IMR-90 (cell line): ENCODE results near the gene FADS1. TPM values are rescaled to one million over a fixed set of nuclear protein-coding genes. Genes with fewer than 3 reads are reported as not detected.

Experiments
- ATAC-seq: fragments of 200-7000 bp; cut with Tn5 transposase; 2 replicates; pipeline ENCODE4 v1.9.1; 2020; ENCODE audit warnings: low read depth, mild to moderate bottlenecking, moderate library complexity
- BruUV-seq: library from RNA; stranded (reverse); fragments of 400-500 nt; replicated peaks from 2 replicates; lab custom pipeline; 2021; lab: Mats Ljungman, UMichigan
- CTCF ChIA-PET: fragments of 300-600 bp; formaldehyde crosslinking; extraction: SDS; loops from one replicate; lab custom pipeline; 2021; ENCODE audit warnings: antibody characterized with exemption; lab: Yijun Ruan, JAX
- POLR2A ChIA-PET: fragments of 300-600 bp; sonication (Branson Sonifier 250); formaldehyde crosslinking; loops from one replicate; lab custom pipeline; 2022; ENCODE audit warnings: antibody characterized with exemption; ENCODE audit not compliant: unreplicated experiment; lab: Charles Lee
- DNase-seq: peaks from one replicate; pipeline ENCODE4 v3.0.0; 2013
- H2AFZ ChIP-seq: replicated peaks from 2 replicates; pipeline ENCODE3; 2013; ENCODE audit warnings: low read length, mild to moderate bottlenecking; ENCODE audit not compliant: poor library complexity
- H2AK5ac ChIP-seq: 2 replicates; pipeline ENCODE4 v1.6.1; 2013; ENCODE audit warnings: low read depth, low read length, inconsistent platforms
- H2AK9ac ChIP-seq: replicated peaks from 2 replicates; pipeline ENCODE3; 2013; ENCODE audit warnings: mild to moderate bottlenecking, low read depth, low read length, moderate library complexity; ENCODE audit not compliant: poor library complexity
- H2BK120ac ChIP-seq: 2 replicates; pipeline ENCODE4 v1.6.1; 2013; ENCODE audit warnings: low read depth, low read length, inconsistent platforms
- H2BK15ac ChIP-seq: 3 replicates; pipeline ENCODE4 v1.6.1; 2013; ENCODE audit warnings: low read depth, low read length, inconsistent platforms
- H2BK20ac ChIP-seq: 2 replicates; pipeline ENCODE4 v1.6.1; 2013; ENCODE audit warnings: low read depth, mild to moderate bottlenecking, inconsistent platforms, low read length, moderate library complexity
- H2BK5ac ChIP-seq: 2 replicates; pipeline ENCODE4 v1.6.1; 2013; ENCODE audit warnings: mild to moderate bottlenecking, low read depth, low read length, inconsistent platforms; ENCODE audit not compliant: poor library complexity, severe bottlenecking
- H3K14ac ChIP-seq: replicated peaks from 2 replicates; pipeline ENCODE4 v1.6.1; 2013; ENCODE audit warnings: low read depth, low read length, inconsistent platforms
- H3K18ac ChIP-seq: 2 replicates; pipeline ENCODE4 v1.6.1; 2013; ENCODE audit warnings: low read depth, low read length, control low read depth
- H3K23ac ChIP-seq: 2 replicates; pipeline ENCODE4 v1.6.1; 2013; ENCODE audit warnings: low read depth, low read length, inconsistent platforms
- H3K27ac ChIP-seq: 2 replicates; pipeline ENCODE4 v1.5.1; 2013; ENCODE audit warnings: mild to moderate bottlenecking, control low read depth, low read length; ENCODE audit not compliant: insufficient read depth
- H3K27me3 ChIP-seq: 2 replicates; pipeline ENCODE4 v1.6.1; 2013; ENCODE audit warnings: low read length; ENCODE audit not compliant: control insufficient read depth, insufficient read depth
- H3K36me3 ChIP-seq: 2 replicates; pipeline ENCODE4 v1.6.1; 2013; ENCODE audit warnings: low read length, mixed read lengths; ENCODE audit not compliant: control insufficient read depth, insufficient read depth
- H3K4ac ChIP-seq: 2 replicates; pipeline ENCODE4 v1.6.1; 2013; ENCODE audit warnings: low read depth, low read length, inconsistent platforms
- H3K4me1 ChIP-seq: 2 replicates; pipeline ENCODE4 v1.6.1; 2013; ENCODE audit warnings: low read length, mixed read lengths; ENCODE audit not compliant: control insufficient read depth, insufficient read depth
- H3K4me2 ChIP-seq: 2 replicates; pipeline ENCODE4 v1.6.1; 2013; ENCODE audit warnings: low read depth, mild to moderate bottlenecking, control low read depth, low read length, moderate library complexity
- H3K4me3 ChIP-seq: 2 replicates; pipeline ENCODE4 v1.5.1; 2013; ENCODE audit warnings: low read depth, mild to moderate bottlenecking, control low read depth, low read length, moderate library complexity; ENCODE audit not compliant: insufficient read depth
- H3K56ac ChIP-seq: 2 replicates; pipeline ENCODE4 v1.6.1; 2013; ENCODE audit warnings: low read length, inconsistent platforms; ENCODE audit not compliant: insufficient read depth; ENCODE audit errors: extremely low read depth
- H3K79me1 ChIP-seq, 2 experiments: 2 replicates each; pipeline ENCODE4 v1.6.1; 2013; ENCODE audit warnings: low read length in 2 of 2, inconsistent platforms in 1 of 2, low read depth in 1 of 2
- H3K9ac ChIP-seq: 2 replicates; pipeline ENCODE4 v1.6.1; 2013; ENCODE audit warnings: low read depth, low read length, control low read depth
- H3K9me1 ChIP-seq: 2 replicates; pipeline ENCODE4 v1.6.1; 2013; ENCODE audit warnings: low read length, inconsistent platforms; ENCODE audit not compliant: insufficient read depth
- H3K9me3 ChIP-seq: 2 replicates; pipeline ENCODE4 v1.6.1; 2013; ENCODE audit warnings: low read length; ENCODE audit not compliant: control insufficient read depth, insufficient read depth
- H4K20me1 ChIP-seq: 2 replicates; pipeline ENCODE4 v1.6.1; 2013; ENCODE audit warnings: low read length, inconsistent platforms; ENCODE audit not compliant: insufficient read depth
- H4K5ac ChIP-seq: 2 replicates; pipeline ENCODE4 v1.6.1; 2013; ENCODE audit warnings: mild to moderate bottlenecking, low read depth, low read length, control low read depth
- H4K8ac ChIP-seq, 2 experiments: 2 replicates each; pipeline ENCODE4 v1.6.1; 2013; ENCODE audit warnings: low read depth in 2 of 2, low read length in 2 of 2, control low read depth in 1 of 2, inconsistent platforms in 1 of 2
- H4K91ac ChIP-seq: 2 replicates; pipeline ENCODE4 v1.6.1; 2013; ENCODE audit warnings: low read depth, low read length, inconsistent platforms; ENCODE audit not compliant: insufficient read depth
- BHLHE40 ChIP-seq: fragments of 150-350 bp; IDR thresholded peaks from 2 replicates; pipeline ENCODE4 v1.6.1; 2016; ENCODE audit warnings: mild to moderate bottlenecking, low read depth, low read length
- CHD1 ChIP-seq: IDR thresholded peaks from 2 replicates; pipeline ENCODE4 v1.6.1; 2012; ENCODE audit warnings: low read depth, low read length, improper control_type of control experiment
- FOS ChIP-seq: fragments of 150-350 bp; IDR thresholded peaks from 2 replicates; pipeline ENCODE4 v1.6.1; 2016; ENCODE audit warnings: low read depth, low read length
- MAFK ChIP-seq: IDR thresholded peaks from 2 replicates; pipeline ENCODE4 v1.6.1; 2012; ENCODE audit warnings: low read depth, low read length, improper control_type of control experiment
- MAZ ChIP-seq: IDR thresholded peaks from 2 replicates; pipeline ENCODE4 v1.6.1; 2012; ENCODE audit warnings: low read depth, mild to moderate bottlenecking, low read length, improper control_type of control experiment, moderate library complexity, borderline replicate concordance
- MXI1 ChIP-seq: IDR thresholded peaks from 2 replicates; pipeline ENCODE4 v1.6.1; 2012; ENCODE audit warnings: low read depth, mild to moderate bottlenecking, low read length, moderate library complexity, borderline replicate concordance
- NFE2L2 ChIP-seq: fragments of 150-350 bp; IDR thresholded peaks from 2 replicates; pipeline ENCODE4 v1.6.1; 2016; ENCODE audit warnings: low read depth, mild to moderate bottlenecking, low read length
- POLR2A ChIP-seq: IDR thresholded peaks from 2 replicates; pipeline ENCODE4 v1.6.1; 2012; ENCODE audit warnings: mild to moderate bottlenecking, low read depth, low read length
- RFX5 ChIP-seq: IDR thresholded peaks from 2 replicates; pipeline ENCODE4 v1.8.0; 2012; ENCODE audit warnings: low read depth, mild to moderate bottlenecking, low read length, moderate library complexity
- SMC3 ChIP-seq: fragments of 150-350 bp; IDR thresholded peaks from 2 replicates; pipeline ENCODE4 v1.6.1; 2016; ENCODE audit warnings: low read depth, mild to moderate bottlenecking, antibody characterized with exemption, low read length, moderate library complexity
- WGBS, 2 experiments: methylation state at CpG; one replicate each; pipeline versions ENCODE4 v1.1.5 to v1.1.7; 2013; ENCODE audit warnings: missing lambda C conversion rate in 2 of 2; ENCODE audit not compliant: insufficient read length in 1 of 2; ENCODE audit errors: extremely low coverage in 2 of 2; 5-methylcytosine and 5-hydroxymethylcytosine counted together
- dilution Hi-C: fragments of 300-500 bp; cut with HindIII; formaldehyde crosslinking; loops from one replicate; pipeline ENCODE4 v1.14.3; 2018; ENCODE audit warnings: low sequenced_read_pairs; ENCODE audit not compliant: unreplicated experiment
- in situ Hi-C: fragments of 300-500 bp; cut with MboI; formaldehyde crosslinking; loops from 3 replicates; pipeline ENCODE4 v1.14.3; 2019; ENCODE audit warnings: low sequenced_read_pairs, inconsistent platforms, mixed read lengths
- intact Hi-C: fragments of 100-400 bp; cut with micrococcal nuclease; formaldehyde crosslinking; loops from 2 replicates; pipeline ENCODE4 v1.10.0; 2022
- polyA plus RNA-seq, 3 experiments: library from polyadenylated mRNA; depleted of rRNA; stranded (reverse); fragments of >200 nt; gene quantifications; 2 replicates each; pipeline ENCODE4 v1.2.3, GENCODE V29; 2012; ENCODE audit warnings: low replicate concordance in 1 of 3
- total RNA-seq: library from RNA; depleted of rRNA; stranded (reverse); fragments of >200 nt; gene quantifications from 2 replicates; pipeline ENCODE4 v1.2.3, GENCODE V29; 2012
- TF ChIP-seq, protein P1 (sequence below): fragments of 150-350 bp; IDR thresholded peaks from 2 replicates; pipeline ENCODE4 v1.6.1; 2016; ENCODE audit warnings: low read depth, mild to moderate bottlenecking, low read length, moderate library complexity, borderline replicate concordance
- TF ChIP-seq, protein P2 (sequence below): fragments of 150-350 bp; IDR thresholded peaks from 2 replicates; pipeline ENCODE4 v1.6.1; 2017; ENCODE audit warnings: mild to moderate bottlenecking, antibody characterized with exemption, low read length, low read depth
- TF ChIP-seq, protein P3 (sequence below): conservative IDR thresholded peaks from 2 replicates; pipeline ENCODE4 v1.5.1; 2012; ENCODE audit warnings: mild to moderate bottlenecking, low read depth, low read length, improper control_type of control experiment

FADS1 gene
- total and polyA plus RNA-seq, 2 of the 4 experiments (the other 2 are of a cell fraction): 16.3 to 18.4 TPM

DNA sequence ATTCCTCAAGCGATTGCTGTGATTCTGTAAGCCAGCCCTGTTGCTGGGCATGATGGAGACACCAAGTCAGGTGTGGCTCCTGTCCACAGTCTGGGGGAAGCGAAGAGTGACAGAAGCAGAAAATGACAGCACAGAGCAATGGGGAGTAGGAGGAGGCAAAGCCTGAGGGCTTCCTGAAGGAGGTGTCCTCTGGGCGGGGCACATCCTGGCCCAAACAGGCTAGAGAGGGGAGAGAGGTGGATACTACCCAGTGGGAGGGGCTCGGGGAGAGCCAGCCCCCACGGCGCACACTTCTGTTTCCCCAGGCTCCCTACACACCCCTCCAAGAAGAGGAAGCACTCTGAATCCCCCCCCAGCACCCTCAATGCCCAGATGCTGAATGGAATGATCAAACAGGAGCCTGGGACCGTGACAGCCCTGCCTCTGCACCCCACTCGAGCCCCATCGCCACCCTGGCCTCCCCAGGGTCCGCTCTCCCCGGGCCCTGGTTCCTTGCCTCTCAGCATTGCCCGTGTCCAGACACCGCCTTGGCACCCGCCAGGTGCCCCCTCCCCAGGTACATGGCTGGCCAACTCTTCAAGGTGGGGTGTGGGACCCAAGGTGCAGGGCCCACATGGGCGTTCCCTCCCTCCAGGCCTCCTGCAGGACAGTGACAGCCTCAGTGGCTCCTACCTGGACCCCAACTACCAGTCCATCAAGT, 45.5 kb downstream of the FADS1 start:
- Histone ChIP-seq H3K23ac (no peak overlapping the region), H2BK15ac (no peak overlapping the region), H3K14ac (no peak overlapping the region), H3K79me1 (no peaks in the 10 kb centered on the region; a peak in 1 of 4 replicates), H4K5ac (no peak overlapping the region), H2BK120ac (no peak overlapping the region), H3K27ac (no peak overlapping the region), H3K4me3 (no peak overlapping the region), H3K9me1 (no peaks in the 10 kb centered on the region), H3K9me3 (no peaks in the 10 kb centered on the region), H3K36me3 (no peaks in the 10 kb centered on the region), H3K4ac (no peak overlapping the region), H2BK5ac (no peak overlapping the region), H3K27me3 (no peaks in the 10 kb centered on the region), H3K56ac (no peak overlapping the region), H2AK5ac (peak overlapping the region; percentile 78; the same call in 1 of the 2 replicates), H4K8ac (no peak overlapping the region), H4K91ac (no peak overlapping the region), H3K9ac (no peak overlapping the region), H4K20me1 (no peaks in the 10 kb centered on the region), H3K4me2 (no peak overlapping the region), H3K4me1 (peaks cover 10% of the 10 kb centered on the region), H2AK9ac (no peak overlapping the region), H3K18ac (no peak overlapping the region), H2BK20ac (no peak overlapping the region), H2AFZ (peak overlapping the region; percentile 14)
- TF ChIP-seq, protein P1, sequence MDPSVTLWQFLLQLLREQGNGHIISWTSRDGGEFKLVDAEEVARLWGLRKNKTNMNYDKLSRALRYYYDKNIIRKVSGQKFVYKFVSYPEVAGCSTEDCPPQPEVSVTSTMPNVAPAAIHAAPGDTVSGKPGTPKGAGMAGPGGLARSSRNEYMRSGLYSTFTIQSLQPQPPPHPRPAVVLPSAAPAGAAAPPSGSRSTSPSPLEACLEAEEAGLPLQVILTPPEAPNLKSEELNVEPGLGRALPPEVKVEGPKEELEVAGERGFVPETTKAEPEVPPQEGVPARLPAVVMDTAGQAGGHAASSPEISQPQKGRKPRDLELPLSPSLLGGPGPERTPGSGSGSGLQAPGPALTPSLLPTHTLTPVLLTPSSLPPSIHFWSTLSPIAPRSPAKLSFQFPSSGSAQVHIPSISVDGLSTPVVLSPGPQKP: no peak
- TF ChIP-seq, protein P2, sequence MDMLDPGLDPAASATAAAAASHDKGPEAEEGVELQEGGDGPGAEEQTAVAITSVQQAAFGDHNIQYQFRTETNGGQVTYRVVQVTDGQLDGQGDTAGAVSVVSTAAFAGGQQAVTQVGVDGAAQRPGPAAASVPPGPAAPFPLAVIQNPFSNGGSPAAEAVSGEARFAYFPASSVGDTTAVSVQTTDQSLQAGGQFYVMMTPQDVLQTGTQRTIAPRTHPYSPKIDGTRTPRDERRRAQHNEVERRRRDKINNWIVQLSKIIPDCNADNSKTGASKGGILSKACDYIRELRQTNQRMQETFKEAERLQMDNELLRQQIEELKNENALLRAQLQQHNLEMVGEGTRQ: no peak
- TF ChIP-seq FOS: no peak
- TF ChIP-seq MXI1: no peak
- TF ChIP-seq NFE2L2: no peak
- no peak for TF ChIP-seq SMC3
- no peak for TF ChIP-seq CHD1
- TF ChIP-seq, protein P3, sequence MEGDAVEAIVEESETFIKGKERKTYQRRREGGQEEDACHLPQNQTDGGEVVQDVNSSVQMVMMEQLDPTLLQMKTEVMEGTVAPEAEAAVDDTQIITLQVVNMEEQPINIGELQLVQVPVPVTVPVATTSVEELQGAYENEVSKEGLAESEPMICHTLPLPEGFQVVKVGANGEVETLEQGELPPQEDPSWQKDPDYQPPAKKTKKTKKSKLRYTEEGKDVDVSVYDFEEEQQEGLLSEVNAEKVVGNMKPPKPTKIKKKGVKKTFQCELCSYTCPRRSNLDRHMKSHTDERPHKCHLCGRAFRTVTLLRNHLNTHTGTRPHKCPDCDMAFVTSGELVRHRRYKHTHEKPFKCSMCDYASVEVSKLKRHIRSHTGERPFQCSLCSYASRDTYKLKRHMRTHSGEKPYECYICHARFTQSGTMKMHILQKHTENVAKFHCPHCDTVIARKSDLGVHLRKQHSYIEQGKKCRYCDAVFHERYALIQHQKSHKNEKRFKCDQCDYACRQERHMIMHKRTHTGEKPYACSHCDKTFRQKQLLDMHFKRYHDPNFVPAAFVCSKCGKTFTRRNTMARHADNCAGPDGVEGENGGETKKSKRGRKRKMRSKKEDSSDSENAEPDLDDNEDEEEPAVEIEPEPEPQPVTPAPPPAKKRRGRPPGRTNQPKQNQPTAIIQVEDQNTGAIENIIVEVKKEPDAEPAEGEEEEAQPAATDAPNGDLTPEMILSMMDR: no peak
- TF ChIP-seq MAFK: no peak
- TF ChIP-seq MAZ: no peak
- TF ChIP-seq RFX5: no peak
- TF ChIP-seq BHLHE40: no peak
- TF ChIP-seq POLR2A: no peak
- ATAC-seq: no peak
- intact Hi-C loops: no loop called here
- no TSS peak for BruUV-seq
- no peak for DNase-seq
- ChIA-PET CTCF (no interaction called here), POLR2A (no interaction called here)
- WGBS, 2 experiments: 80% methylated on average over 4 of the region's 15 CpGs; no CpG with 5 or more reads in 1 of the 2 experiments
- dilution Hi-C loops: no loop called here
- in situ Hi-C loops: no loop called here
